HG03342 (cell line): Measurements from ENCODE around the gene FAM81B.
"Not testable (repeated sequence)": the region's sequence is repeated elsewhere in the genome, so short reads cannot be mapped to it uniquely, and the experiment has no call there.

Experiments used
- ATAC-seq: cut with Tn5 transposase; IDR thresholded peaks from one replicate; pipeline ENCODE4 v1.9.1; 2021; ENCODE audit warnings: mild to moderate bottlenecking, moderate library complexity; ENCODE audit not compliant: unreplicated experiment

FAM81B gene

GRCh38 chr5:95390812-95391492 lies at the start of gene FAM81B:
Gene FAM81B (plus strand): TSS chr5:95391366. CDS start chr5:95391390, 24 bp downstream.
- ATAC-seq = no peak

- ATAC-seq = not testable (repeated sequence)
Measured at GRCh38 chr5:95341444-95341843, 49.7 kb upstream of the FAM81B start.

GRCh38 chr5:95347506-95348120 lies 43.6 kb upstream of the FAM81B start:
- ATAC-seq = no peak

- no peak for ATAC-seq
Measured at GRCh38 chr5:95350631-95351030, 40.5 kb upstream of the FAM81B start.

- no peak for ATAC-seq
Measured at GRCh38 chr5:95352691-95353090, 38.5 kb upstream of the FAM81B start.

- no peak for ATAC-seq
Measured at GRCh38 chr5:95358320-95358719, 32.8 kb upstream of the FAM81B start.

GRCh38 chr5:95358848-95359247 lies 32.3 kb upstream of the FAM81B start:
- no peak for ATAC-seq

- not testable (repeated sequence) for ATAC-seq
Measured at GRCh38 chr5:95360667-95361066, 30.5 kb upstream of the FAM81B start.

GRCh38 chr5:95365302-95366095 lies 25.7 kb upstream of the FAM81B start:
- no peak for ATAC-seq

GRCh38 chr5:95369782-95370181 lies 21.4 kb upstream of the FAM81B start:
- ATAC-seq = no peak

GRCh38 chr5:95374061-95374460 lies 17.1 kb upstream of the FAM81B start:
- no peak for ATAC-seq

GRCh38 chr5:95375591-95375990 lies 15.6 kb upstream of the FAM81B start:
- ATAC-seq = no peak

- no peak for ATAC-seq
Measured at GRCh38 chr5:95379133-95379532, 12.0 kb upstream of the FAM81B start.

GRCh38 chr5:95380103-95380628 lies 11.0 kb upstream of the FAM81B start:
- ATAC-seq = no peak

- no peak for ATAC-seq
Measured at GRCh38 chr5:95382801-95383200, 8.4 kb upstream of the FAM81B start.

- ATAC-seq = no peak
Measured at GRCh38 chr5:95384485-95385213, 6.5 kb upstream of the FAM81B start.

- ATAC-seq = no peak
Measured at GRCh38 chr5:95385334-95385733, 5.8 kb upstream of the FAM81B start.

GRCh38 chr5:95391965-95392364 lies 799 bp downstream of the FAM81B start:
- not testable (repeated sequence) for ATAC-seq

GRCh38 chr5:95392593-95393182 lies 1.5 kb downstream of the FAM81B start:
- no peak for ATAC-seq

GRCh38 chr5:95393279-95393678 lies 2.1 kb downstream of the FAM81B start:
- ATAC-seq = no peak

GRCh38 chr5:95398989-95399388 lies 7.8 kb downstream of the FAM81B start:
- no peak for ATAC-seq
